Astrocyte (in vitro differentiated cells and primary cell): Measurements from ENCODE around the gene EVC2.

Source experiments
- CTCF ChIP-seq: IDR thresholded peaks from 2 replicates; pipeline ENCODE4 v1.5.1; 2011; ENCODE audit warnings: low read depth, mild to moderate bottlenecking, inconsistent platforms, low read length, moderate library complexity; ENCODE audit not compliant: insufficient read depth
- EZH2 ChIP-seq: IDR thresholded peaks from 2 replicates; pipeline ENCODE4 v1.6.1; 2012; ENCODE audit warnings: mild to moderate bottlenecking, low read length, inconsistent platforms; ENCODE audit not compliant: insufficient read depth

- TF ChIP-seq CTCF (no peak), EZH2 (no peak)
These were observed 78.8 kb downstream of the EVC2 start for GRCh38 chr4:5629542-5629941.
